Right lobe of liver (tissue), 4 donors: ENCODE data around the gene TGFB1.

ENCODE experiments used
- POLR2A ChIP-seq: fragments of 450-650 bp; IDR thresholded peaks from one replicate; pipeline ENCODE4 v1.6.1; 2017; ENCODE audit warnings: antibody characterized with exemption, mild to moderate bottlenecking
- TF ChIP-seq, protein P1 (sequence below), 4 donors: fragments of 200-600 bp in 3 of 4; fragments of 450-650 bp in 1 of 4; IDR thresholded peaks; one replicate each; pipeline versions ENCODE4 v1.5.1 to v1.8.0; 2016 to 2022; ENCODE audit warnings: antibody characterized with exemption in 4 of 4, mild to moderate bottlenecking in 2 of 4
- donor health status: DM: no; HTN: no; CAD: no.
- donor health status: DM: no; HTN: no; CAD: no.
- donor health status: DM: no; HTN: yes; CAD: no.

DNA sequence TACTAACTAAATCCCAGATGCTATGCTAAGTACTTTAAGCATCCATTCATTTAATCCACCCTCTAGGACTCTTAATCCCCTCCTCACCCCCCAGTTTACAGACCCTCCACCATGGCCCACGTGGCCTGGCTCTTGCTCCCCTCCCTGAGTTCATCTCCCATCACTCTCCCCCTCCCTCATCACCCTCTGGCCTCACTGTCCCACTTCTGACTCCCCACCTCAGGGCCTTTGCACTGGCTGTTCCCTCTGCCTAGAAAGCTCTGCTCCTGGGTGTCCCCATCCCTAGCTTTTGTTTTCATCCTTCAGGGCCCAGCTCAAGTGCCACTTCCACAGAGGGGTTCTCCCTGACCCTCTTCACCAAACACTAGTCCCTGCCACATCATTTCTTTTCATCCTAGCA lies 6.0 kb upstream of the TGFB1 start:
- no peak for TF ChIP-seq POLR2A
- TF ChIP-seq, protein P1, sequence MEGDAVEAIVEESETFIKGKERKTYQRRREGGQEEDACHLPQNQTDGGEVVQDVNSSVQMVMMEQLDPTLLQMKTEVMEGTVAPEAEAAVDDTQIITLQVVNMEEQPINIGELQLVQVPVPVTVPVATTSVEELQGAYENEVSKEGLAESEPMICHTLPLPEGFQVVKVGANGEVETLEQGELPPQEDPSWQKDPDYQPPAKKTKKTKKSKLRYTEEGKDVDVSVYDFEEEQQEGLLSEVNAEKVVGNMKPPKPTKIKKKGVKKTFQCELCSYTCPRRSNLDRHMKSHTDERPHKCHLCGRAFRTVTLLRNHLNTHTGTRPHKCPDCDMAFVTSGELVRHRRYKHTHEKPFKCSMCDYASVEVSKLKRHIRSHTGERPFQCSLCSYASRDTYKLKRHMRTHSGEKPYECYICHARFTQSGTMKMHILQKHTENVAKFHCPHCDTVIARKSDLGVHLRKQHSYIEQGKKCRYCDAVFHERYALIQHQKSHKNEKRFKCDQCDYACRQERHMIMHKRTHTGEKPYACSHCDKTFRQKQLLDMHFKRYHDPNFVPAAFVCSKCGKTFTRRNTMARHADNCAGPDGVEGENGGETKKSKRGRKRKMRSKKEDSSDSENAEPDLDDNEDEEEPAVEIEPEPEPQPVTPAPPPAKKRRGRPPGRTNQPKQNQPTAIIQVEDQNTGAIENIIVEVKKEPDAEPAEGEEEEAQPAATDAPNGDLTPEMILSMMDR (IDR thresholded peaks at IDR 0.05) = no peak
